PC-9 (cell line): ENCODE data around the gene CUL3.

Source experiments
- CTCF ChIP-seq: fragments of 200-600 bp; sonication (generic); conservative IDR thresholded peaks from 2 replicates; pipeline ENCODE4 v1.6.1; 2017; ENCODE audit warnings: mixed run types, antibody characterized with exemption, mild to moderate bottlenecking, moderate library complexity
- EZH2 ChIP-seq: fragments of 200-600 bp; sonication (generic); IDR thresholded peaks from 2 replicates; pipeline ENCODE4 v1.8.0; 2017; ENCODE audit warnings: antibody characterized with exemption, low read depth

- TF ChIP-seq EZH2: no peak
- TF ChIP-seq CTCF: no peak
Measured at GRCh38 chr2:224528171-224528570, 57.0 kb downstream of the CUL3 start.
